D721Med (cell line): ENCODE data around the gene BDH1.
"Not testable (repeated sequence)": the region's sequence is repeated elsewhere in the genome, so short reads cannot be mapped to it uniquely, and the experiment has no call there.

Experiments used
- DNase-seq: peaks from one replicate; pipeline ENCODE4 v3.0.0; 2011; ENCODE audit warnings: low spot score; ENCODE audit not compliant: insufficient read length
- FAIRE-seq: peaks from 2 replicates; lab custom pipeline; 2011; peaks lifted over from hg19 to GRCh38; lab: Jason Lieb, UNC
- TF ChIP-seq, protein P1 (sequence below): IDR thresholded peaks from 2 replicates; pipeline ENCODE4 v1.5.1; 2012; ENCODE audit warnings: mild to moderate bottlenecking, control low read depth; ENCODE audit not compliant: insufficient read depth; ENCODE audit errors: missing control alignments

The BDH1 gene

GRCh38 chr3:197589545-197589944, 33.8 kb upstream of the BDH1 start:
- DNase-seq = no peak
- FAIRE-seq = no peak
- TF ChIP-seq, protein P1, sequence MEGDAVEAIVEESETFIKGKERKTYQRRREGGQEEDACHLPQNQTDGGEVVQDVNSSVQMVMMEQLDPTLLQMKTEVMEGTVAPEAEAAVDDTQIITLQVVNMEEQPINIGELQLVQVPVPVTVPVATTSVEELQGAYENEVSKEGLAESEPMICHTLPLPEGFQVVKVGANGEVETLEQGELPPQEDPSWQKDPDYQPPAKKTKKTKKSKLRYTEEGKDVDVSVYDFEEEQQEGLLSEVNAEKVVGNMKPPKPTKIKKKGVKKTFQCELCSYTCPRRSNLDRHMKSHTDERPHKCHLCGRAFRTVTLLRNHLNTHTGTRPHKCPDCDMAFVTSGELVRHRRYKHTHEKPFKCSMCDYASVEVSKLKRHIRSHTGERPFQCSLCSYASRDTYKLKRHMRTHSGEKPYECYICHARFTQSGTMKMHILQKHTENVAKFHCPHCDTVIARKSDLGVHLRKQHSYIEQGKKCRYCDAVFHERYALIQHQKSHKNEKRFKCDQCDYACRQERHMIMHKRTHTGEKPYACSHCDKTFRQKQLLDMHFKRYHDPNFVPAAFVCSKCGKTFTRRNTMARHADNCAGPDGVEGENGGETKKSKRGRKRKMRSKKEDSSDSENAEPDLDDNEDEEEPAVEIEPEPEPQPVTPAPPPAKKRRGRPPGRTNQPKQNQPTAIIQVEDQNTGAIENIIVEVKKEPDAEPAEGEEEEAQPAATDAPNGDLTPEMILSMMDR = no peak

DNA sequence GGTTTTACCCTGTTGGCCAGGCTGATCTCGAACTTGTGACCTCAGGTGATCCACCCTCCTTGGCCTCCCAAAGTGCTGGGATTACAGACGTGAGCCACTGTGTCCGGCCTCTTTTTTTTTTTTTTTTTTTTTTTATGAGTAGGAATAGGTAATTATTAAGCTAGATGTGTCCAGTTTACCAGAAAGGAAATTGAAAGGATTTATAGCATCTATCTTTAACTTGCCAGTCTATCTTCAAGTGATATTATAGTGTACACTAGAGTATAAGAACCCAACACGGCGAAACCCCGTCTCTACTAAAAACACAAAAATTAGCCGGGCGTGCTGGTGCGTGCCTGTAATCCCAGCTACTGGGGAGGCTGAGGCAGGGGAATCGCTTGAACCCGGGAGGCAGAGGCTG, 31.0 kb upstream of the BDH1 start:
- not testable (repeated sequence) for DNase-seq, FAIRE-seq

GRCh38 chr3:197586181-197586580, 30.4 kb upstream of the BDH1 start:
- DNase-seq = no peak
- no peak for FAIRE-seq
- TF ChIP-seq, protein P1 = no peak

GRCh38 chr3:197584733-197585132, 29.0 kb upstream of the BDH1 start:
- TF ChIP-seq, protein P1 = no peak
- FAIRE-seq (no peak), DNase-seq (no peak)

DNA sequence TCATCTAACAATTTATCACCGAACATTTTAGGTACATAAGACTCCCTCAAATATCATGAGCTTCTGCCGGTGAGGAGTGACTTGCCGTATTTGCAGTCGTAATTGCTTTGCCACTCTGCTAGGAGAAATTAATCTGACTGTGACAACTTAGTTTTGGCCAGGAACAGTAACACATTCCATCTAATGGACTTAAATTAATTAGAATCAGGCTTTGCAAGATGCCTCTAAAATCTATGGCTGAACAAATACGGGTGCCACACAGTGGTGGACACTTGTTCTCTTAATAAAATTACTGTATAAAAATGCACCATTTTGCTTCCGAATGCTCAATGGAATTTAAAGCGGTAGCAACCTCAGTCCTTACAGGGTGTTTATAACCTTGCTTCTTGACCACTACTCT, 27.6 kb upstream of the BDH1 start:
- no peak for DNase-seq
- TF ChIP-seq, protein P1 = no peak
- FAIRE-seq = no peak

DNA sequence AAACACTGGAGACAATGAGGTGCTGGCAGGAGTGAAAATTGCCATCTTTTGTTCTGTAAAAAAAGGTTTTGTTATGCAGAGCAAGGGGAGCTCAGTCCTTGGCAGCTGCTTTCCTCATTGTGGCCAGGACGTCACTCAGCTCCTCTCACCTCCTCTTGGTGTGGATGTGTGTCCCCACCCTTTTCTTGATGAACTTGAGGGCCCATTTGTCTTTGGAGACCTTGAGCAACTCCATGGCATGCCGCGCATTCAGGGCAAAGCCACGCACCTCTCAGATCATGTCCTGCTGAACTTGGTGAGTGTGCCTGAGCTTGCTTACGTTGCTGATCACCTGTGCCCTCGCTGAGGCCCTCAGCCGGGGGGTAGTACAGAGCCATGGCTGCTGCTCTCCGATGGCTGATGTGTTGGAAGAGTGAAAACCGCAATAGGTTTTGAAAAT, 24.5 kb upstream of the BDH1 start:
- no peak for DNase-seq
- no peak for FAIRE-seq

DNA sequence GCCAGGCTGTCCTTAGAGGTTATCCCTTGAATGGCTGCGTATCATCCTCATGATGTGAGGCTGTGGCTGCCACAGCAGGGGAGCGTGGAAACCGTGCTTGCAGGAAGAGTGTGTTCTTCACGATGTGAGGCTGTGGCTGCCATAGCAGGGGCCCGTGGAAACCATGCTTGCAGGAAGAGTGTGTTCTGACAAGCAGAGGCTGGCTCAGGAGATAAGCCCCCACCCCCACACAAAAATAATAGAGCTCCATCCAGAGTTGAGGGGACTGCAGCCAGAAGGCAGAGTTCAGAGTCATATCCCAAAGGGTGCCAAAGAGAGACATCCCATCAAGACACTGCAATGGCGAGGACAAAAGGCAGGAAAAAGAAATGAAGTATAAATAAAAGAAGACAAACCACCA, 22.6 kb upstream of the BDH1 start:
- TF ChIP-seq, protein P1 = no peak
- FAIRE-seq = no peak
- no peak for DNase-seq

More for the DNA sequence above, 24.5 kb upstream of the BDH1 start:
- TF ChIP-seq, protein P1 = no peak
